ENCODE data around the gene ELP2. TPM values are rescaled to one million over a fixed set of nuclear protein-coding genes. Genes with fewer than 3 reads are reported as not detected.

The ELP2 gene
- total RNA-seq, 1 experiment from 2014 or later = 137 TPM

GRCh38 chr18:36085195-36085594 lies 44.5 kb upstream of the ELP2 start:
- no CpG with 5 or more reads among the region's 4 CpGs for WGBS (ENCODE audit: extremely low coverage, insufficient read length, low lambda C conversion rate)
- Histone ChIP-seq H3K14ac (ENCODE audit: insufficient read depth, low read length) (no peak overlapping the region), H3T11ph (ENCODE audit: low read length) (no peak overlapping the region), H3K23ac (ENCODE audit: insufficient read length, low read depth, low read length) (no peak overlapping the region), H2BK5ac (ENCODE audit: insufficient read length, low read length) (no peak overlapping the region), H2BK120ac (ENCODE audit: low read depth, low read length, poor library complexity, severe bottlenecking) (no peak overlapping the region), H3K27ac (ENCODE audit: insufficient read length, low read depth, low read length) (no peak overlapping the region), H4K8ac (replicated peaks; ENCODE audit: insufficient read length, low read depth, low read length) (no peak overlapping the region), H3K79me1 (ENCODE audit: insufficient read depth, low read depth, low read length, poor library complexity, severe bottlenecking) (no peaks in the 10 kb centered on the region), H3K27me3 (ENCODE audit: insufficient read depth, low read length) (no peaks in the 10 kb centered on the region), H2AFZ (ENCODE audit: low read length) (no peak overlapping the region), H2BK12ac (ENCODE audit: insufficient read length, low read depth, low read length) (no peak overlapping the region), H3K56ac (ENCODE audit: insufficient read length, low read depth, low read length) (no peak overlapping the region), H3K23me2 (ENCODE audit: insufficient read length, low read depth, low read length, poor library complexity, severe bottlenecking) (no peaks in the 10 kb centered on the region), H3K18ac (ENCODE audit: insufficient read length, low read depth, low read length) (no peak overlapping the region), H3K9me3 (ENCODE audit: control insufficient read depth, low read depth, low read length) (no peaks in the 10 kb centered on the region), H4K5ac (ENCODE audit: insufficient read length, low read depth, low read length) (no peak overlapping the region), H2BK15ac (ENCODE audit: low read depth, low read length) (no peak overlapping the region), H3K4ac (ENCODE audit: low read depth, low read length) (no peak overlapping the region), H4K91ac (ENCODE audit: insufficient read length, low read depth, low read length) (no peak overlapping the region), H4K20me1 (ENCODE audit: control insufficient read depth, insufficient read depth, insufficient read length) (no peaks in the 10 kb centered on the region), H3K4me2 (ENCODE audit: insufficient read depth, insufficient read length, low read length) (no peak overlapping the region), H2AK5ac (ENCODE audit: insufficient read length, low read length) (no peak overlapping the region), H3K79me2 (ENCODE audit: insufficient read depth, low read length) (no peaks in the 10 kb centered on the region), H3K4me1 (ENCODE audit: insufficient read depth, low read length) (no peaks in the 10 kb centered on the region), H3K9ac (ENCODE audit: extremely low read depth, insufficient read length, low read length) (no peak overlapping the region), H2BK20ac (ENCODE audit: low read depth, low read length, poor library complexity, severe bottlenecking) (no peak overlapping the region)
- Mint-ChIP-seq H3K27ac (no peak overlapping the region), H3K27me3 (ENCODE audit: low read depth) (peaks cover 5% of the 10 kb centered on the region), H3K4me1 (no peaks in the 10 kb centered on the region), H3K36me3 (ENCODE audit: insufficient read depth in 1 of 3, low read depth in 3 of 3) (peaks cover 0 to 8% (median 2%) of the 10 kb centered on the region in 3 experiments; a peak in 2 of 7 replicates), H3K4me3 (no peak overlapping the region), H3K9me3 (peaks cover 7 to 11% of the 10 kb centered on the region in 2 experiments; a peak in 2 of 5 replicates)
- no peak for DNase-seq
- TF ChIP-seq, protein P1, sequence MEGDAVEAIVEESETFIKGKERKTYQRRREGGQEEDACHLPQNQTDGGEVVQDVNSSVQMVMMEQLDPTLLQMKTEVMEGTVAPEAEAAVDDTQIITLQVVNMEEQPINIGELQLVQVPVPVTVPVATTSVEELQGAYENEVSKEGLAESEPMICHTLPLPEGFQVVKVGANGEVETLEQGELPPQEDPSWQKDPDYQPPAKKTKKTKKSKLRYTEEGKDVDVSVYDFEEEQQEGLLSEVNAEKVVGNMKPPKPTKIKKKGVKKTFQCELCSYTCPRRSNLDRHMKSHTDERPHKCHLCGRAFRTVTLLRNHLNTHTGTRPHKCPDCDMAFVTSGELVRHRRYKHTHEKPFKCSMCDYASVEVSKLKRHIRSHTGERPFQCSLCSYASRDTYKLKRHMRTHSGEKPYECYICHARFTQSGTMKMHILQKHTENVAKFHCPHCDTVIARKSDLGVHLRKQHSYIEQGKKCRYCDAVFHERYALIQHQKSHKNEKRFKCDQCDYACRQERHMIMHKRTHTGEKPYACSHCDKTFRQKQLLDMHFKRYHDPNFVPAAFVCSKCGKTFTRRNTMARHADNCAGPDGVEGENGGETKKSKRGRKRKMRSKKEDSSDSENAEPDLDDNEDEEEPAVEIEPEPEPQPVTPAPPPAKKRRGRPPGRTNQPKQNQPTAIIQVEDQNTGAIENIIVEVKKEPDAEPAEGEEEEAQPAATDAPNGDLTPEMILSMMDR (conservative IDR thresholded peaks at IDR 0.05) = no peak
